Measurements from ENCODE around the gene HTR4.
"Not testable (repeated sequence)": the region's sequence is repeated elsewhere in the genome, so short reads cannot be mapped to it uniquely, and the experiment has no call there.

HTR4 gene

DNA sequence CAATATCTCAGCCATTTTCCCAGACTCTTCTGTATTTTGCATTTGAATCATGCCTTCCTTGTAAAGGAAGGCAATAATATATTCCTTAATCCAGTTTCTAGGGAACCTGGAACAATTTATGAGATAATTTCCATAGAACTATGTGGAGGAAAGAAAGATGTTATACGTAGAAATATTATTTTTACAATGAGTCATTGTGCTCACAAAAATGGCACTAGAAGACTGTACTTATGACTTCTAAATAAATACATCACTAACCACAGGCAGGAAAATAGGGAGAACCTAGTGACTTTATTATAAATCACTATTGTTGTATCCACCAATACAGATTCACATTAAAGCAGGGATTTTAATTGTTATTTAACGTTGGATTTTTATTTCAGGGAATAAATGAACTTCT, 182.9 kb downstream of the HTR4 start:
- H3K4me1 ChIP-seq (ENCODE audit: control insufficient read depth in 1 of 2, insufficient read depth in 2 of 2, low read length in 2 of 2): no peaks in the 10 kb centered on the region
- no peak overlapping the region for H3K9ac ChIP-seq (ENCODE audit: low read depth in 1 of 2, low read length in 2 of 2)
- H3K36me3 ChIP-seq (ENCODE audit: control insufficient read depth in 1 of 2, insufficient read depth in 2 of 2, low read length in 2 of 2): no peaks in the 10 kb centered on the region
- H3K4me3 ChIP-seq (ENCODE audit: low read depth in 1 of 2, low read length in 2 of 2): no peak overlapping the region
- no peaks in the 10 kb centered on the region for H3K27me3 ChIP-seq (ENCODE audit: control insufficient read depth in 1 of 2, insufficient read depth in 2 of 2, low read length in 2 of 2)
- H3K9me3 ChIP-seq (ENCODE audit: control insufficient read depth in 1 of 2, low read length in 2 of 2): no peaks in the 10 kb centered on the region
- no peak overlapping the region for H3K27ac ChIP-seq (ENCODE audit: low read depth, low read length)

DNA sequence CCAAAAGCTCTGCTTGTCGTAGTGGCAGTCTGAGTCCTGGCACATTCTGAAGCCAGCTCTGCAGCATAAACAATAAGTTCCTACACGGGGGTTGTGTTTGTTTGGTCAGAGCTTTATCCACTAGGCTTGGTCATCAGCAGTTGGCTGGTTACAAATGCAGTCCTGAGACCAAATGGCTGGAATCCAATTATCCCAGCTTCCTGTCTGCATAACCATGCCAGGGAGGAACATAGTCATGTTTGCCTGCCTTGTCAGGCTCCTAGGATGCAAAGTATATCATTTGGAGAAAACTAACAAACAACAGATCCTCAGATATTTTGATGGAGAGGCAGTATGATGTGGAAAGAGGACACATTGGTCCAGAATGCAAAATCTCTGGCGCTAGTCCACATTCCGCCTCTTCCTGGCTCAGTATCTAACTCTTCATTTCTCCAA, 184.8 kb downstream of the HTR4 start:
- no peaks in the 10 kb centered on the region for H3K9me3 ChIP-seq (ENCODE audit: control insufficient read depth in 1 of 2, low read length in 2 of 2)
- no peaks in the 10 kb centered on the region for H3K36me3 ChIP-seq (ENCODE audit: control insufficient read depth in 1 of 2, insufficient read depth in 2 of 2, low read length in 2 of 2)
- no peaks in the 10 kb centered on the region for H3K27me3 ChIP-seq (ENCODE audit: control insufficient read depth in 1 of 2, insufficient read depth in 2 of 2, low read length in 2 of 2)
- H3K9ac ChIP-seq (ENCODE audit: low read depth in 1 of 2, low read length in 2 of 2): no peak overlapping the region
- H3K4me1 ChIP-seq (ENCODE audit: control insufficient read depth in 1 of 2, insufficient read depth in 2 of 2, low read length in 2 of 2): no peaks in the 10 kb centered on the region
- no peak overlapping the region for H3K4me3 ChIP-seq (ENCODE audit: low read depth in 1 of 2, low read length in 2 of 2)
- no peak overlapping the region for H3K27ac ChIP-seq (ENCODE audit: low read depth, low read length)

DNA sequence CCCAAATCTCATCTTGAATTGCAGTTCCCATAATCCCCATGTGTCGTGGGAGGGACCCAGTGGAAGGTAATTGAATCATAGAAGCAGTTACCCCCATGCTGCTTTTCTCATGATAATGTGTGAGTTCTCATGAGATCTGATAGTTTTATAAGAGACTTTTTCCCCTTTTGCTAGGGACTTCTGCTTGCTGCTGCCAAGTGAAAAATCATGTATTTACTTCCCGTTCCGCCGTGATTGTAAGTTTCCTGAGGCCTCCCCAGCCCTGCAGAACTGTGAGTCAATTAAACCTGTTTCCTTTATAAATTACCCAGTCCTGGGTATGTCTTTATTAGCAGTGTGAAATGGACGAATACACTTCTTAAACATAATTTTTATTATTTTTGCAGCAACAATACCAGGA, 185.6 kb downstream of the HTR4 start:
- H3K4me3 ChIP-seq (ENCODE audit: low read depth in 1 of 2, low read length in 2 of 2); H3K4me1 ChIP-seq (ENCODE audit: control insufficient read depth in 1 of 2, insufficient read depth in 2 of 2, low read length in 2 of 2); H3K9me3 ChIP-seq (ENCODE audit: control insufficient read depth in 1 of 2, low read length in 2 of 2); H3K36me3 ChIP-seq (ENCODE audit: control insufficient read depth in 1 of 2, insufficient read depth in 2 of 2, low read length in 2 of 2); H3K27ac ChIP-seq (ENCODE audit: low read depth, low read length); H3K9ac ChIP-seq (ENCODE audit: low read depth in 1 of 2, low read length in 2 of 2); H3K27me3 ChIP-seq (ENCODE audit: control insufficient read depth in 1 of 2, insufficient read depth in 2 of 2, low read length in 2 of 2): not testable (repeated sequence)

DNA sequence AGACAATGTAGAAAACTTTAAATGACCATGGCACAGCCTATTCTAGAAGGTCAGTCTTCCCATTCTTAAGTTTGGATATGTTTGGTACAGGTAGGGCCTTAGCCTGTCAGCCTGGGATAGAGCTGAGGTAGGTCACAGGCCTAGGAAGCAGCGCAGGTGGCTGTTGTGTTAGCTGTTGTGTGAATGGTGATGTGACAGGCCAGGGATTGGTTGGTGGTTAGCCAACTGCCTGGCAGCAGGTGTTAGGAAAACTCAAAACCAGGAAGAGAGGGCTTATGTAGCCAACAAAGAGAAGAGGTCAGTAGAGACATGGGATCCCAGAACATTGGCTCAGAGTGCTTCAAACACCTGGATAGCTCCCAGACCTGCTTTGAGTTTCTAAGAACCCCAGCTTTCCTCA, 186.4 kb downstream of the HTR4 start:
- Histone ChIP-seq H3K36me3 (ENCODE audit: control insufficient read depth in 1 of 2, insufficient read depth in 2 of 2, low read length in 2 of 2) (no peaks in the 10 kb centered on the region), H3K27me3 (ENCODE audit: control insufficient read depth in 1 of 2, insufficient read depth in 2 of 2, low read length in 2 of 2) (no peaks in the 10 kb centered on the region), H3K4me3 (ENCODE audit: low read depth in 1 of 2, low read length in 2 of 2) (no peak overlapping the region), H3K9me3 (ENCODE audit: control insufficient read depth in 1 of 2, low read length in 2 of 2) (no peaks in the 10 kb centered on the region), H3K27ac (ENCODE audit: low read depth, low read length) (no peak overlapping the region), H3K4me1 (ENCODE audit: control insufficient read depth in 1 of 2, insufficient read depth in 2 of 2, low read length in 2 of 2) (no peaks in the 10 kb centered on the region), H3K9ac (ENCODE audit: low read depth in 1 of 2, low read length in 2 of 2) (no peak overlapping the region)

DNA sequence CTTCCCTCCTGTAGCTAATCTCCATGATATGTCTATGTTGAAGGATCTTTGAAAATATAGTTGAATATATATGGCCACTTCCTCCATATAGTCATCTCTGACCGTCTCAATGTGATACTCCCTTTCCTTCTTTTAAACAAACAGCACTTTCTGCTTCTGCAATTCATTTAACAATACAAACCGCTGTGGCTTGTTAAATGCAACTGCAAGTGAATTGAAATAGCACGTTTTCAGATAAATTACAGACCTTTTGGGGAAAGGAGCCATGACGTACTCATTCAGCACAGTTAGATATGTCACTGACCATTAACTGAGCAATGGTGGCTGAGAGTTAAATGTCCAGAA, 188.1 kb downstream of the HTR4 start:
- no peaks in the 10 kb centered on the region for H3K36me3 ChIP-seq (ENCODE audit: control insufficient read depth in 1 of 2, insufficient read depth in 2 of 2, low read length in 2 of 2)
- no peaks in the 10 kb centered on the region for H3K9me3 ChIP-seq (ENCODE audit: control insufficient read depth in 1 of 2, low read length in 2 of 2)
- H3K9ac ChIP-seq (ENCODE audit: low read depth in 1 of 2, low read length in 2 of 2): no peak overlapping the region
- no peak overlapping the region for H3K4me3 ChIP-seq (ENCODE audit: low read depth in 1 of 2, low read length in 2 of 2)
- no peaks in the 10 kb centered on the region for H3K4me1 ChIP-seq (ENCODE audit: control insufficient read depth in 1 of 2, insufficient read depth in 2 of 2, low read length in 2 of 2)
- H3K27ac ChIP-seq (ENCODE audit: low read depth, low read length): no peak overlapping the region
- no peaks in the 10 kb centered on the region for H3K27me3 ChIP-seq (ENCODE audit: control insufficient read depth in 1 of 2, insufficient read depth in 2 of 2, low read length in 2 of 2)

DNA sequence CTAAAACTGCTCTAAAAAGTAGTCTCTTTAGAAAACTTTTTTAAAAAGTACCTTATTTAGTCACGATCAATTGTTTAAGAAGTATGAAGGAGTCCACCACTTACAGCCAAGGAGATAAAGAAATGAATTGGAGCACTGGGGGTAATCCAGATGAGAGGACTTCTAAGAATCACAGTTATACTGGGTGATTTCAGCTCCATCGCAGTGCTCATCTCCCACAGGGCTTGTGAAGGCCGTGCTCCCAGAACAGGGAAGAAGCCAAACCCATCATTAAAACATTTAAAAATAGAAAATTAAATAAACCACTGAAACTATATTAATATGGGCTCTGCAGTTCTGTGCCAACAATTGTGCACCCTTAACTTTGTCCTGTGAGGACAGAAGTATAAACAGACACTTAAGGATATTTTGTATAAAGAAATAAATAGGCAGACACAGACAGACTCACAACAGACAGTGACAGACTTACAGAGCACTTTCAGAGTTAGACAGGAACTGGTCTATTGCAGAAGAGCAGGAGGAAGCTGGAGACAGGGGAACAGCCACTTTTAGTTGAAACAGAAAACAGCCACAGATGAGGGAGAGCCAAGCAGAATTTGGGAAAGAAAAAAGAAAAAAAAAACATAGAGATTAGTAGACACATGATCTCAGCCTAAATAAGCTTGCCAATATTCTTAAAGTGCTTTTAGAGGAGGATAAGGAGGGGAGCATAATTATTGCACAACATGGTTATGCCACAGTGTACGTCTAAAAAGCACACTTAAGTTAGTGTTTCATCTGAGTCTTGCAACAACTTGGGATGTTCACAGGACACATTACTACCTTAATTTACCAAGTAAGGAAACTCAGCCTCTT, 188.7 kb downstream of the HTR4 start:
- no peak overlapping the region for H3K4me3 ChIP-seq (ENCODE audit: low read depth in 1 of 2, low read length in 2 of 2)

DNA sequence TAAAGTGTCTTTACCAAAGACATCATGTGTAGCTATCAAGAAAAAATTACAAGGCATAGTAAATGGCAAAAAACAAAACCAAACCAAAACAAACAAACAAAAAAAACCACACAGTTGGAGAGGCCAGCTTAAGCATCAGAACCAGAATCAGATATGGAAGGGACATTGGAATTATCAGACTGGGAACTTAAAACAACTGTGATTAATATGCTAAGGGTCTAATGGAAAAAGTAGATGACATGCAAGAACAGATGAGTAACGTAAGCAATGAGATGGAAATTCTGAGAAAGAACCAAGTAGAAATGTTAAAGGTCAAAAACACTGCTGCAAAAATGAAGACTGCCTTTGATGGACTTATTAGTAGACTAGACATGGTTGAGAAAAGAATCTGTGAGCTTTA, 194.7 kb downstream of the HTR4 start:
- no peaks in the 10 kb centered on the region for H3K36me3 ChIP-seq (ENCODE audit: control insufficient read depth in 1 of 2, insufficient read depth in 2 of 2, low read length in 2 of 2)
- H3K4me3 ChIP-seq (ENCODE audit: low read depth in 1 of 2, low read length in 2 of 2): no peak overlapping the region
- H3K27ac ChIP-seq (ENCODE audit: low read depth, low read length): no peak overlapping the region
- H3K9ac ChIP-seq (ENCODE audit: low read depth in 1 of 2, low read length in 2 of 2): no peak overlapping the region
- no peaks in the 10 kb centered on the region for H3K27me3 ChIP-seq (ENCODE audit: control insufficient read depth in 1 of 2, insufficient read depth in 2 of 2, low read length in 2 of 2)
- H3K4me1 ChIP-seq (ENCODE audit: control insufficient read depth in 1 of 2, insufficient read depth in 2 of 2, low read length in 2 of 2): peaks cover 4 to 8% of the 10 kb centered on the region in 2 donors
- H3K9me3 ChIP-seq (ENCODE audit: control insufficient read depth in 1 of 2, low read length in 2 of 2): no peaks in the 10 kb centered on the region

More for the DNA sequence above, 188.7 kb downstream of the HTR4 start:
- H3K36me3 ChIP-seq (ENCODE audit: control insufficient read depth in 1 of 2, insufficient read depth in 2 of 2, low read length in 2 of 2): no peaks in the 10 kb centered on the region
- H3K9me3 ChIP-seq (ENCODE audit: control insufficient read depth in 1 of 2, low read length in 2 of 2): no peaks in the 10 kb centered on the region
- no peak overlapping the region for H3K9ac ChIP-seq (ENCODE audit: low read depth in 1 of 2, low read length in 2 of 2)
- no peaks in the 10 kb centered on the region for H3K4me1 ChIP-seq (ENCODE audit: control insufficient read depth in 1 of 2, insufficient read depth in 2 of 2, low read length in 2 of 2)
- H3K27me3 ChIP-seq (ENCODE audit: control insufficient read depth in 1 of 2, insufficient read depth in 2 of 2, low read length in 2 of 2): no peaks in the 10 kb centered on the region
- H3K27ac ChIP-seq (ENCODE audit: low read depth, low read length): no peak overlapping the region

DNA sequence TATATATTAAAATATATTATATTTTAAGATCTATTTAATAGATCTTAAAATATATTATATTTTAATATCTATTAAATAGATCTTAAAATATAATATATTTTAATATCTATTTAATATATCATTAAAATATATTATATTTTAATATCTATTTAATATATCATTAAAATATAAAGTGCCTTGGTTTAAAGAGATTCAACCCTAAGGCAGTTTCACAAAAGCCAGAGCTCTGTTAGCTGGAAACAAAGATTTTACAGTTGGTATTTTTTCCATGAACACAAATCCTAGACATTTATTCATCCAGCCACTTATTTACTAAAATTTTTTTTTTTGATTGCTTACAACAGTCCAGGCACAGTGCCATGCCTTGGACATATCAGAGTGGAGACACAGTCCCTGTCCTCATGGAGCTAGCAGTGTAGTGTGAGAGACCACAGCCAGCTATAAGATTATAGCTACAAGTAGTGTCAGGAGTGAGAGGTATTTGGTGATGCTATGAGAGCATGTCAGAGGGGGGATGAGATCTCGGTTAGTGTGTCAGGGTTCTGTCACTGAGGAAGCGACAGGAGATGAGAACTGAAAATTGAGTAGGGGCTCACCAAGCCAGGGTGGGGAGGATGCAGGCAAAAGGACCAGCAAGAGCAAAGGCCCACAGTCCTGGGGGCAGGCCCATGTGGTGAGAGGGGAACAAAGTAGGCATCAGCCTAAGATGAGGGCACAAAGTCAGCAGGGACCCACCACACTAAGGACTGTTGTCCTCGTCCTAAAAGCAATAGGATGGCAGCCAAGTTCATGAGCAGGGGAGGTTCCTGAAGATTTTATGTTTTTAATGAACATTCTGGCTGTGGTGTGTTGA, 196.1 kb downstream of the HTR4 start:
- H3K4me1 ChIP-seq (ENCODE audit: control insufficient read depth in 1 of 2, insufficient read depth in 2 of 2, low read length in 2 of 2): peaks cover 4 to 8% of the 10 kb centered on the region in 2 donors
- H3K9me3 ChIP-seq (ENCODE audit: control insufficient read depth in 1 of 2, low read length in 2 of 2): no peaks in the 10 kb centered on the region
- no peak overlapping the region for H3K27ac ChIP-seq (ENCODE audit: low read depth, low read length)
- H3K9ac ChIP-seq (ENCODE audit: low read depth in 1 of 2, low read length in 2 of 2): no peak overlapping the region
- H3K36me3 ChIP-seq (ENCODE audit: control insufficient read depth in 1 of 2, insufficient read depth in 2 of 2, low read length in 2 of 2): no peaks in the 10 kb centered on the region
- H3K4me3 ChIP-seq (ENCODE audit: low read depth in 1 of 2, low read length in 2 of 2): no peak overlapping the region
- no peaks in the 10 kb centered on the region for H3K27me3 ChIP-seq (ENCODE audit: control insufficient read depth in 1 of 2, insufficient read depth in 2 of 2, low read length in 2 of 2)

DNA sequence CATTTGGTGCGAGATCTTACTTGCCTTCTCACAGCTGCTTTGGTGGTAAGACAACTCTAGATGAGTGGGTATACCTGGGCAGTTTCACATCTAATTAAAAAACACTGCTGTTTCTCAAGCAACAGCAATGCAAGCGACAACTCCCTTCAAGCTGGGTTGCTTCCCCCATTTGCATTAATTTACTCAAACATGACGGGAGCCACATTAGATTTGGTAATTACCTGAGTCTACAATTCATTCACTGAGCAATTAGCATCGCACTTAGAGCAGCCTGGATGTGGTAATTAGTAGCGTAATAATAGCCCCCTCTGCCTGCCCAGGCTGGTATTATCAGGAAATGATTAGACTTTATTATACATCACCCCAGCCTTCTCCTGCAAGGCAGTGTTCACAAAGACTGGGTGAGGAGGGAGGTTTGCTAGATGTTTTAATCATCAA, 197.1 kb downstream of the HTR4 start:
- H3K36me3 ChIP-seq (ENCODE audit: control insufficient read depth in 1 of 2, insufficient read depth in 2 of 2, low read length in 2 of 2): no peaks in the 10 kb centered on the region
- H3K27ac ChIP-seq (ENCODE audit: low read depth, low read length): no peak overlapping the region
- H3K4me1 ChIP-seq (ENCODE audit: control insufficient read depth in 1 of 2, insufficient read depth in 2 of 2, low read length in 2 of 2): peaks cover 4 to 8% of the 10 kb centered on the region in 2 donors
- no peak overlapping the region for H3K9ac ChIP-seq (ENCODE audit: low read depth in 1 of 2, low read length in 2 of 2)
- H3K27me3 ChIP-seq (ENCODE audit: control insufficient read depth in 1 of 2, insufficient read depth in 2 of 2, low read length in 2 of 2): no peaks in the 10 kb centered on the region
- H3K9me3 ChIP-seq (ENCODE audit: control insufficient read depth in 1 of 2, low read length in 2 of 2): no peaks in the 10 kb centered on the region
- no peak overlapping the region for H3K4me3 ChIP-seq (ENCODE audit: low read depth in 1 of 2, low read length in 2 of 2)

DNA sequence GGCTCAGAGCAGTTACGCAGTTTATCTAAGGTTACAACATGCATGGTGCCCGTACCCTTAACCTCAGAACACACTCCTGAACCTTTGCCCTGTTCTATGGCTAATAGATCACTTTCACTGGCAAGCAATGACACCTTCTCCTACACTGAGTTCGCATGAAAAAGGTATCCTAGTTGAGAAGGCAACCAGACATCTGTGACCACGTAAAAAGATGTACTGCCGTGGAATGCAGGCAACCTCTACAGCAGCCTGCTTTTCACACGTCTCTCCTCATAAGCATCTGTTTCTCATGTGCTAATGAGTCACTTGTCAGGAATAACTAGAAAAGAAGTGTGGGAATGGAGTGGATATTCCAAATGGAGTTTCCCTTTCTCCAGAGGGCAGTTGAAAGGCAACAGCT, 199.1 kb downstream of the HTR4 start:
- peak overlapping the region in 1 of 2 donors; percentile 40 for H3K4me3 ChIP-seq (ENCODE audit: low read depth in 1 of 2, low read length in 2 of 2)

More for the DNA sequence above, 199.1 kb downstream of the HTR4 start:
- no peak overlapping the region for H3K9ac ChIP-seq (ENCODE audit: low read depth in 1 of 2, low read length in 2 of 2)
- H3K27me3 ChIP-seq (ENCODE audit: control insufficient read depth in 1 of 2, insufficient read depth in 2 of 2, low read length in 2 of 2): no peaks in the 10 kb centered on the region
- H3K27ac ChIP-seq (ENCODE audit: low read depth, low read length): no peak overlapping the region
- H3K36me3 ChIP-seq (ENCODE audit: control insufficient read depth in 1 of 2, insufficient read depth in 2 of 2, low read length in 2 of 2): no peaks in the 10 kb centered on the region
- no peaks in the 10 kb centered on the region for H3K9me3 ChIP-seq (ENCODE audit: control insufficient read depth in 1 of 2, low read length in 2 of 2)
- H3K4me1 ChIP-seq (ENCODE audit: control insufficient read depth in 1 of 2, insufficient read depth in 2 of 2, low read length in 2 of 2): peaks cover 4 to 8% of the 10 kb centered on the region in 2 donors
